SK-N-SH (cell line): ENCODE results near the gene HLA-DPB1.

ENCODE experiments used
- CHD2 ChIP-seq: fragments of 150-350 bp; IDR thresholded peaks from 2 replicates; pipeline ENCODE4 v1.6.1; 2018; ENCODE audit warnings: low read length; ENCODE audit not compliant: partially characterized antibody
- EP300 ChIP-seq, 2 experiments: IDR thresholded peaks; 2 replicates each; pipeline versions ENCODE4 v1.4.0 to v1.6.1; 2012; ENCODE audit warnings: borderline replicate concordance in 1 of 2, low read depth in 1 of 2, low read length in 1 of 2
- GATA2 ChIP-seq: sonication (generic); formaldehyde crosslinking; IDR thresholded peaks from 2 replicates; pipeline ENCODE4 v1.5.0; 2020; ENCODE audit warnings: mild to moderate bottlenecking, missing genetic modification reagents
- MAX ChIP-seq: IDR thresholded peaks from 2 replicates; pipeline ENCODE4 v1.4.0; 2012; ENCODE audit warnings: low read depth
- NFIC ChIP-seq: IDR thresholded peaks from 2 replicates; pipeline ENCODE4 v1.4.0; 2012; ENCODE audit warnings: borderline replicate concordance
- SIN3A ChIP-seq: IDR thresholded peaks from 2 replicates; pipeline ENCODE4 v1.6.1; 2012; ENCODE audit warnings: low read depth, mild to moderate bottlenecking, low read length, moderate library complexity, borderline replicate concordance
- TAF1 ChIP-seq: IDR thresholded peaks from 2 replicates; pipeline ENCODE4 v1.6.1; 2012; ENCODE audit warnings: low read depth, mild to moderate bottlenecking, low read length, moderate library complexity, borderline replicate concordance
- TF ChIP-seq, protein P1 (sequence below): fragments of 200-600 bp; sonication (generic); IDR thresholded peaks from 2 replicates; pipeline ENCODE4 v1.6.1; 2017; ENCODE audit warnings: antibody characterized with exemption, mild to moderate bottlenecking, moderate library complexity

DNA sequence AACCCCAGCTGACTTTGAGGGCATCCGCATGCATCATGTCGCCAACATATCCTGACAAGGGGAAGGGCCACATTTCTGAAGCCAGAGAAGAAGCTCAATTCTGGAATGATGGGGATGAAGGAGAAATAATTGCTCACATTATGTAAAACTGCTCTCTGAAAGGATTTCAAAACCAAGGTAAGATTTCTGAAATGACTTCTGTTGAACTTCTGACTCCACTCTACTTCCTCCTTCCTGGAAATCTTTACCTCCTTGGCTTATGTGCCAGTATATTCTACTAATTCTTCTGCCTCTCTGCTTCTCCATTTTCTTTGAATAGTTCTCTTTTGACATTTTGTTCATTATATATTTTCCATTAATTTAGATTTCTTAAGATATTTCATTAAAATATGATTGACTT is 31.9 kb downstream of the HLA-DPB1 start:
- TF ChIP-seq, protein P1, sequence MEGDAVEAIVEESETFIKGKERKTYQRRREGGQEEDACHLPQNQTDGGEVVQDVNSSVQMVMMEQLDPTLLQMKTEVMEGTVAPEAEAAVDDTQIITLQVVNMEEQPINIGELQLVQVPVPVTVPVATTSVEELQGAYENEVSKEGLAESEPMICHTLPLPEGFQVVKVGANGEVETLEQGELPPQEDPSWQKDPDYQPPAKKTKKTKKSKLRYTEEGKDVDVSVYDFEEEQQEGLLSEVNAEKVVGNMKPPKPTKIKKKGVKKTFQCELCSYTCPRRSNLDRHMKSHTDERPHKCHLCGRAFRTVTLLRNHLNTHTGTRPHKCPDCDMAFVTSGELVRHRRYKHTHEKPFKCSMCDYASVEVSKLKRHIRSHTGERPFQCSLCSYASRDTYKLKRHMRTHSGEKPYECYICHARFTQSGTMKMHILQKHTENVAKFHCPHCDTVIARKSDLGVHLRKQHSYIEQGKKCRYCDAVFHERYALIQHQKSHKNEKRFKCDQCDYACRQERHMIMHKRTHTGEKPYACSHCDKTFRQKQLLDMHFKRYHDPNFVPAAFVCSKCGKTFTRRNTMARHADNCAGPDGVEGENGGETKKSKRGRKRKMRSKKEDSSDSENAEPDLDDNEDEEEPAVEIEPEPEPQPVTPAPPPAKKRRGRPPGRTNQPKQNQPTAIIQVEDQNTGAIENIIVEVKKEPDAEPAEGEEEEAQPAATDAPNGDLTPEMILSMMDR = no peak
- TF ChIP-seq EP300 (IDR thresholded peaks at IDR 0.05; ENCODE audit: borderline replicate concordance in 1 of 2, low read depth in 1 of 2, low read length in 1 of 2) (no peak), GATA2 (no peak), SIN3A (no peak), CHD2 (no peak), TAF1 (no peak), MAX (no peak), NFIC (no peak)
